ENCODE data around the gene GRHL1. TPM values are rescaled to one million over a fixed set of nuclear protein-coding genes. Genes with fewer than 3 reads are reported as not detected.
"Not testable (repeated sequence)": the region's sequence is repeated elsewhere in the genome, so short reads cannot be mapped to it uniquely, and the experiment has no call there.

Gene GRHL1
- total RNA-seq, 4 donors from 2014 or later, result 0.29 to 1.0 (median 0.75) TPM

DNA sequence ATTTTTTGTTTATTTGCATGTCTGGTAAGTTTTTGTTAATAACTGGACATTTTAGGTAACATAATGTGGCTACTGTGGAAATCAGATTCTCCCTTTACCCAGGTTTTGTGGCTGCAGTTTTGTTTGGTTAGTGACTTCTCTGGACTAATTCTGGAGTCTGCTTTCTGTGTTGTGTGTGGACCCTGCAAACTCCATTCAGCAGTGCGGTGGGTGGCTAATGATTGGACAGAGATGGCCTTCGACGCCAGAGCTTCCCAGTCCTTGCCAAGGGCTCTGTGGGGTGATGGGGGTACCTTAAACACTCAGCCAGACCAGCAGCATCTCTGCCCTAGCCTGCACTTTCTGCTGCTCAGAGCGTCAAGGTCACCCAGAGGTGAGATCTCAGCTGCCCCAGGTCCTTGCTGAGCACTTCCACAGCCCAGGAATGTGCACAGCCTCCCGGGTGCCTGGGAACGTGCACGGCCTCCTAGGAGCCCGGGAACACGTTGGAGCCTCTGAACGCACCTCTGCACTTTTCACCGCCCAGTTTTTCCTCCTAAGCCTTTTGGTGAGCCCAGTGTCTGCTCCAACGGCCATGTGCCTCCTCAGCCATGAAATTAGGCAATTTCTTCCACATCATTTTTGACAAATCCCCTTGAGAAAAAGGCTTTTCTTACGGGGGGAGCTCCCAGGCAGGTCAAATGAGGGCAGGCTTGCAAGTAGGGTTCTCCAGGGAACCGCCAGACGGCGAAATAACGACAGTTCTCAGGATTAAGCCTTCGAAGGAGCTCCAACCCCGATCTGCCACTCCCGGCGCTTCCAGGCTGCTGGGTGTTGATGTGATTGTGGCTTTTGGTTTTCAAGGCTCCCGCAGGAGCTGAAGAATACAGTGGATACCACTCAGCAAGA, 56.7 kb downstream of the GRHL1 start:
- peak in 1 of 2 donors; percentile 11 for DNase-seq
- no peak for TF ChIP-seq POLR2A (IDR thresholded peaks at IDR 0.05)
- TF ChIP-seq, protein P1, sequence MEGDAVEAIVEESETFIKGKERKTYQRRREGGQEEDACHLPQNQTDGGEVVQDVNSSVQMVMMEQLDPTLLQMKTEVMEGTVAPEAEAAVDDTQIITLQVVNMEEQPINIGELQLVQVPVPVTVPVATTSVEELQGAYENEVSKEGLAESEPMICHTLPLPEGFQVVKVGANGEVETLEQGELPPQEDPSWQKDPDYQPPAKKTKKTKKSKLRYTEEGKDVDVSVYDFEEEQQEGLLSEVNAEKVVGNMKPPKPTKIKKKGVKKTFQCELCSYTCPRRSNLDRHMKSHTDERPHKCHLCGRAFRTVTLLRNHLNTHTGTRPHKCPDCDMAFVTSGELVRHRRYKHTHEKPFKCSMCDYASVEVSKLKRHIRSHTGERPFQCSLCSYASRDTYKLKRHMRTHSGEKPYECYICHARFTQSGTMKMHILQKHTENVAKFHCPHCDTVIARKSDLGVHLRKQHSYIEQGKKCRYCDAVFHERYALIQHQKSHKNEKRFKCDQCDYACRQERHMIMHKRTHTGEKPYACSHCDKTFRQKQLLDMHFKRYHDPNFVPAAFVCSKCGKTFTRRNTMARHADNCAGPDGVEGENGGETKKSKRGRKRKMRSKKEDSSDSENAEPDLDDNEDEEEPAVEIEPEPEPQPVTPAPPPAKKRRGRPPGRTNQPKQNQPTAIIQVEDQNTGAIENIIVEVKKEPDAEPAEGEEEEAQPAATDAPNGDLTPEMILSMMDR (IDR thresholded peaks at IDR 0.05 in 4 of 5, conservative IDR thresholded peaks at IDR 0.05 in 1 of 5), result no peak
- Histone ChIP-seq H3K4me1 (peaks cover 27 to 38% of the 10 kb centered on the region in 2 donors), H3K27ac (peak overlapping the region; percentile 2 to 60 (median 48)), H3K4me3 (no peak overlapping the region), H3K36me3 (no peaks in the 10 kb centered on the region), H3K27me3 (no peaks in the 10 kb centered on the region), H3K9me3 (no peaks in the 10 kb centered on the region)
- intact Hi-C loops (cut with DNase I; ENCODE audit: low total_unique reads) (no loop called here), in situ Hi-C loops (cut with MboI; ENCODE audit: low sequenced_read_pairs in 4 of 4) (no loop called here)
- peak; percentile 9 to 45 for ATAC-seq

DNA sequence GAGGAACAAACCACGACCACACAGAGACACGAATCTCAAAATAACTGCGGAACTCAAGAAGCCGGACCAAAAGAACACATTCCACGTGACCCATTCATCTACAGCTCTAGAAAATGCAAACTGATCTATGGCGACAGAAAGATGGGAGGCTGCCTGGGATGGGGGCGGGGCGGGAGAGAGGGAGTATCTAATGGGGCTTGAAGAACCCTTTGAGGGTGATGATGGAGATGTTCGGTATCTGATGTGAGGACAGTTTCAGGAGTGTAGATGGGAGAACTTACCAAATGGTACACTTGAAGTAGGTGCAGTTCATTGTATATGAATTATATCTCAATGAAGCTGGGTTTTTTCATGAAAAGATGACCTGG, 57.3 kb downstream of the GRHL1 start:
- Histone ChIP-seq H3K4me3 (no peak overlapping the region), H3K27ac (peak overlapping the region; percentile 2 to 74 (median 51)), H3K9me3 (no peaks in the 10 kb centered on the region), H3K36me3 (no peaks in the 10 kb centered on the region), H3K4me1 (peaks cover 27 to 38% of the 10 kb centered on the region in 2 donors), H3K27me3 (no peaks in the 10 kb centered on the region)
- TF ChIP-seq POLR2A (IDR thresholded peaks at IDR 0.05), result no peak
- TF ChIP-seq, protein P1 (IDR thresholded peaks at IDR 0.05 in 4 of 5, conservative IDR thresholded peaks at IDR 0.05 in 1 of 5), result no peak
- DNase-seq, result no peak
- intact Hi-C loops (cut with DNase I; ENCODE audit: low total_unique reads) (no loop called here), in situ Hi-C loops (cut with MboI; ENCODE audit: low sequenced_read_pairs in 4 of 4) (no loop called here)
- no peak for ATAC-seq

DNA sequence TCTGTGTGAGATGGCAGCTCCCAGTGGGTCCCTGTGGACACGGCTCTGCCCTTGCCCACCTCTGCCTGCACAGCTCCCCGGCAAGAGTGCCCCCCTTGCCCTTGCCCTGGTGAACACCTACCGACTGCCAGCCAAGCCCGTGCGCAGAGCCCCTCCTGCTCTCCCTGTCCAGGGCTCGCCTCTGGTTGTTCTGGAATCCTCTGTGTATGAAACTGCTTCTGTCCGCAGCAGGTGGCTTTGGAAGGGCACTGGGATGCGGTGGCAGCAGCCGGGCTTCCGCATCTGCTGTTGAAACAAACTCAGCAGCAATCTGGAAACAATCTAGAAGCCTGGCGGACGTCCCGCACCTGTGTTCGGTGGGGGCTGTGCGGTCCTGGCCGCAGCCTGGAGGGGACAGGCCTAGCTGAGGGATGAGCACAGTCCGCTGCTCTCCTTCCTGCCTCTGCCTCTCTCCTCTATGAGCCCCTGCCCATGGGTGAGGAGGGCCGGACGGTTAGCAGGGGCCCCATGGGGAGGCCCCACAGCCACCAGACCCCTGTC, 57.8 kb downstream of the GRHL1 start:
- no peaks in the 10 kb centered on the region for H3K27me3 ChIP-seq
- TF ChIP-seq, protein P1 (IDR thresholded peaks at IDR 0.05 in 4 of 5, conservative IDR thresholded peaks at IDR 0.05 in 1 of 5), result no peak
- TF ChIP-seq POLR2A (IDR thresholded peaks at IDR 0.05), result no peak
- H3K36me3 ChIP-seq, result no peaks in the 10 kb centered on the region
- ATAC-seq (peak in 1 of 2 donors; percentile 38), DNase-seq (peak in 1 of 2 donors; percentile 20)
- in situ Hi-C loops (cut with MboI; ENCODE audit: low sequenced_read_pairs in 4 of 4), result no loop called here
- intact Hi-C loops (cut with DNase I; ENCODE audit: low total_unique reads), result no loop called here
- no peak overlapping the region for H3K4me3 ChIP-seq
- H3K9me3 ChIP-seq, result no peaks in the 10 kb centered on the region
- H3K4me1 ChIP-seq, result peaks cover 27 to 38% of the 10 kb centered on the region in 2 donors
- peak overlapping the region; percentile 57 to 74 (median 60) for H3K27ac ChIP-seq

DNA sequence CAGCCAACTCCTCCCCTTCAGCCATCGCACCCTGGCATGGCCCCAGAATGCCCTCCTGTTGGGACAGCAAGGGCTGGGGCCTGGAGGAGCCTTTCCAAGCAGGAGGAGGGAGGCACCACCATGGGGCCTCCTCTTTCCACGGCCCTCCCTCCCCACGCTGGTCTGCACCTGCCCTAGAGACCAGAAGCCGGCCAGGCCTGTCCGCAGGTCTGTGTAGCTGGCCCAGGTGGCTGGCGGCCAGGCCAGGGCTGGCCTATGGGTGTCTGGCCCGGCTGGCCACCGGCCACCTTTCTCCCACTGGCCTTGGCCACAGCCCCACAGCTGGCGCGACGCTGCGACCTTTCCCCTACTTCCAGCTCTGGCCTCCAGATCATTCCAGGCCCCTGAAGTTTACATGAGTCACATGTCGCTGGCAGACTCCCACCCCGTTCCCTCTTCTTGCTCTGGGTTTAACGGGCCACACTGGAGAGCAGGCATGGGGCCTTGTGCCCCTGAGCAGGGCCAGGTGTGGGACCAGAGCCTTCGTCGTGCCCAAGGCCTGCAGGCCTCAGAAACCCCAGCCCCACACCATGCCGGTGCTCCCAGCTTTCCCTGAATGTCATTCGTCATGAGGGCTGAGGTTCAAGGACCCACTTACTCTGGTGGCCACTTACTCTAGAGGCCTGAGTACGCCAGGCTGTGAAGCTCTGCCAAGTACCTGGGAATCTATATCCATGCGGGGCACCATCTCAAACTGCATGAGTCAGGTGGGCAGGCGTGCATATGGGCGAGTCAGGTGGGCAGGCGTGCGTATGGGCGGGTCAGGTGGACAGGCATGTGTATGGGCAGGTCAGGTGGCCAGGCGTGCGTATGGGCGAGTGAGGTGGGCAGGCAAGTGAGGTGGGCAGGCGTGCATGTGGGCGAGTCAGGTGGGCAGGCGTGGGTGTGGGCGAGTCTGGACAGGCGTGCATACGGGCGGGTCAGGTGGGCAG, 58.6 kb downstream of the GRHL1 start:
- H3K4me1 ChIP-seq, result peaks cover 27 to 38% of the 10 kb centered on the region in 2 donors
- intact Hi-C loops (cut with DNase I; ENCODE audit: low total_unique reads) (loop anchor here (1.0 kb wide), 1 partner anchor 26 kb away; no protein-coding TSS in a partner anchor), in situ Hi-C loops (cut with MboI; ENCODE audit: low sequenced_read_pairs in 4 of 4) (no loop called here)
- ATAC-seq, result peak; percentile 51 to 80
- H3K27me3 ChIP-seq, result no peaks in the 10 kb centered on the region
- H3K27ac ChIP-seq, result peak overlapping the region; percentile 57 to 74 (median 60)
- no peaks in the 10 kb centered on the region for H3K36me3 ChIP-seq
- no peaks in the 10 kb centered on the region for H3K9me3 ChIP-seq
- DNase-seq, result peak; percentile 26 to 79
- TF ChIP-seq, protein P1 (IDR thresholded peaks at IDR 0.05 in 4 of 5, conservative IDR thresholded peaks at IDR 0.05 in 1 of 5), result no peak
- TF ChIP-seq POLR2A (IDR thresholded peaks at IDR 0.05), result no peak
- no peak overlapping the region for H3K4me3 ChIP-seq

DNA sequence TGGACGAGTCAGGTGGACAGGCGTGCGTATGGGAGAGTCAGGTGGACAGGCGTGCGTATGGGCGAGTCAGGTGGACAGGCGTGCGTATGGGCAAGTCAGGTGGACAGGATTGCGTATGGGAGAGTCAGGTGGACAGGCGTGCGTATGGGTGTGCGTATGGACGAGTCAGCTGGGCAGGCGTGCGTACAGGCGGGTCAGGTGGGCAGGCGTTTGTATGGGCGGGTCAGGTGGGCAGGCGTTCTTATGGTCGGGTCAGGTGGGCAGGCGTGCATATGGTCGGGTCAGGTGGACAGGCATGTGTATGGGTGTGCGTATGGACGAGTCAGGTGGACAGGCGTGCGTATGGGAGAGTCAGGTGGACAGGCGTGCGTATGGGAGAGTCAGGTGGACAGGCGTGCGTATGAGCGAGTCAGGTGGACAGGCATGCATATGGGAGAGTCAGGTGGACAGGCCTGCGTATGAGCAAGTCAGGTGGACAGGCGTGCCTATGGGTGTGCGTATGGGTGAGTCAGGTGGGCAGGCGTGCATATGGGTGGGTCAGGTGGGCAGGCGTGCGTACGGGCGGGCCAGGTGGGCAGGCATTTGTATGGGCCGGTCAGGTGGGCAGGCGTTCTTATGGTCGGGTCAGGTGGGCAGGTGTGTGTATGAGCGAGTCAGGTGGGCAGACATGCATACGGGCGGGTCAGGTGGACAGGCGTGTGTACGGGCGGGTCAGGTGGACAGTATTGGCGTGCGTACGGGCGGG, 59.5 kb downstream of the GRHL1 start:
- peak overlapping the region in 1 of 4 donors; percentile 74 for H3K27ac ChIP-seq
- H3K9me3 ChIP-seq; ATAC-seq; H3K4me3 ChIP-seq; H3K36me3 ChIP-seq; H3K27me3 ChIP-seq; in situ Hi-C loops (cut with MboI; ENCODE audit: low sequenced_read_pairs in 4 of 4); DNase-seq: not testable (repeated sequence)
- intact Hi-C loops (cut with DNase I; ENCODE audit: low total_unique reads), result loop anchor here (1.0 kb wide), 1 partner anchor 25 kb away; no protein-coding TSS in a partner anchor
- H3K4me1 ChIP-seq, result peaks cover 27 to 38% of the 10 kb centered on the region in 2 donors

DNA sequence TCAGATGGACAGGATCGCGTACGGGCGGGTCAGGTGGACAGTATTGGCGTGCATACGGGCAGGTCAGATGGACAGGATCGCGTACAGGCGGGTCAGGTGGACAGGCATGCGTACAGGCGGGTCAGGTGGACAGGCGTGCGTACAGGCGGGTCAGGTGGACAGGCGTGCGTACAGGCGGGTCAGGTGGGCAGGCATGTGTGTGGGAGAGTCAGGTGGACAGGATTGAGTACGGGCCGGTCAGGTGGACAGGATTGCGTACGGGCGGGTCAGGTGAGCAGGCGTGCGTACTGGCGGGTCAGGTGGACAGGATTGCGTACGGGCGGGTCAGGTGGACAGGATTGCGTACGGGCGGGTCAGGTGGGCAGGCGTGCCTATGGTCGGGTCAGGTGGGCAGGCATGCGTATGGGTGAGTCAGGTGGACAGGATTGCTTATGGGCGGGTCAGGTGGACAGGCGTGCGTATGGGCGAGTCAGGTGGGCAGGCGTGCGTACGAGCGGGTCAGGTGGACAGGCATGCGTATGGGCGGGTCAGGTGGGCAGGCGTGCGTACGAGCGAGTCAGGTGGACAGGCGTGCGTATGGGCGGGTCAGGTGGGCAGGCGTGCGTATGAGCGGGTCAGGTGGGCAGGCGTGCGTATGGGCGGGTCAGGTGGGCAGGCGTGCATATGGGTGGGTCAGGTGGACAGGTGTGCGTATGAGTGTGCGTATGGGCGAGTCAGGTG, 60.3 kb downstream of the GRHL1 start:
- H3K27me3 ChIP-seq; H3K9me3 ChIP-seq; intact Hi-C loops (cut with DNase I; ENCODE audit: low total_unique reads); ATAC-seq; H3K27ac ChIP-seq; in situ Hi-C loops (cut with MboI; ENCODE audit: low sequenced_read_pairs in 4 of 4); H3K36me3 ChIP-seq; DNase-seq; H3K4me3 ChIP-seq: not testable (repeated sequence)
- peaks cover 27 to 37% of the 10 kb centered on the region in 2 donors for H3K4me1 ChIP-seq
